ENCODE measurements around the gene PHKB.
"Not testable (repeated sequence)": the region's sequence is repeated elsewhere in the genome, so short reads cannot be mapped to it uniquely, and the experiment has no call there.

Gene PHKB

DNA sequence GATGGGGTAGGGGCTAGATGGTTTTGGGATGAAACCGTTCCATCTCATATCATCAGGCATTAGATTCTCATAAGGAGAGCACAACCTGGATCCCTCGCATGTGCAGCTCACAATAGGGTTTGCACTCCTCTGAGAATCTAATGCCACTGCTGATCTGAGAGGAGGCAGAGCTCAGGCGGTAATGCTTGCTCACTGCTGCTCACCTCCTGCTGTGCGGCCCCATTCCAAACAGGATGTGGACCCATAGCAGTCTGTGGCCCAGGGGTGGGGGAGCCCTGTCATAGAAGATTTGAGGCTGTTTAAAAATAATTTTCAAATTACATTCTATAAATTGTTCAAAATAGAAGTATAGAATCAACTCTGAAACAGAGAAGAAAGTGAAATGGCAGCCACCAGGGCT lies 50.8 kb downstream of the PHKB start:
- no peak for DNase-seq

GRCh38 chr16:47519037-47519436 lies 57.9 kb downstream of the PHKB start:
- no peak for DNase-seq

GRCh38 chr16:47519546-47519945 lies 58.4 kb downstream of the PHKB start:
- DNase-seq, result no peak

DNA sequence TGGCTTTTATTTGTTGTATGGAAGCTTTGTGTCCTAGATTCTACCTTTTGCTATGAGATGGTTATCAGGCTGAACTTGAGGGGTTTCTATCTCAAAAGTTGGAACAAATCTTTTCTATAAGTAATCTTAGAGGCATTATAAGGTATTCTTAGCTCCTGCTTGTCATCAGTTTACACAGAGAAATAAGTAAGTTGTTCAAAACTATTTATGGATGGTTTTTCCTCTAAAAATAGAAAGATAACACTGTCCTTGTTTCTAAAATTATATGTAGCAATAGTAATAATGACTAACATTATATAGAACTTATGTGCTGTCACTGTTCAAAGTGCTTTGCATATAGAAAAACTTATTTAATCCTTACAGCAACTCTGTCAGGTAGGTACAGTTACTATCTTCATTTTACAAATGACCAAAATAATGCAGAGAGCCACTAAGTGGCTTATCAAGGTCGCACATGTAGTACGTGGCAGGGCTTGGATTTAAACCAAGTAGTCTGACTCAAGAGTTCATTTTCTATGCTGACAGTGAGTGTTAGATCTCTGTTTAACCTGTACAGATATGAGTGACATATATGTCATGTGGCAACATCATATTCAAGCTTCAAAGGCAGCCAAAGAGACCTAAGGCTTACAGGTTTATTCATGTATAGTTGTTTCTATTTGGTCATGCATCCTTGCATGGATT lies 59.0 kb downstream of the PHKB start:
- no peak for DNase-seq

DNA sequence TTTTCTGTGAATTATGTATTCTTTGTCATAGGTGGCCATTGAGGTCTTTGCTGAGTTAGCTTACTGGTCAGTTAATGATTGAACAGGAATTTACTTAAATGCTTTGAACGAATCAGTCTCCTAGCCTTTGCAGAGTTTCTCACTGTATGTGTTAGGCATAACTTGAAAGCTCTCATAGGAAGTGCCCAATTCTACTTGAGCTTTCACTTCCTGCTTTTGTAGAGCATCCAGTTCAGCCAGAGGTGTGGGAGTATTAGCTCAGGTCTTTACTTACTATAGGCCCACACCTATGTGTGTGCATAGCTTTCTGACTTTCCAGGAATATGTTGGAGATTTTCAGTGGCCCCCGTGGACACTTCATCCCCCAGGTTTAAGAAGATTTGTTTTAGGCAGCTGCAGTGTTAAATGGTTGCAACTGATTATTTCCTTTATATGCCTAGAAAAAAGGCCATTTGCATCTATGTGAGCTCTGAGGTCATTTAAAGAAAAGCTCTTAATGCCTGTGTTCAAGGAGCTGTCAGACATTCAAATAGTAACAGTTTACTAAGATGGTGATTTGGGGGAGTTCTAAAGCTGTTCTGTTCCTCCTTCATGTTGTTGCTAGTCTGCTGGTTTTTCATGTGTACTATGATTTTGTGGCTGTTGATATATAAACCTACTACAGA lies 62.3 kb downstream of the PHKB start:
- DNase-seq, result peak; percentile 73

DNA sequence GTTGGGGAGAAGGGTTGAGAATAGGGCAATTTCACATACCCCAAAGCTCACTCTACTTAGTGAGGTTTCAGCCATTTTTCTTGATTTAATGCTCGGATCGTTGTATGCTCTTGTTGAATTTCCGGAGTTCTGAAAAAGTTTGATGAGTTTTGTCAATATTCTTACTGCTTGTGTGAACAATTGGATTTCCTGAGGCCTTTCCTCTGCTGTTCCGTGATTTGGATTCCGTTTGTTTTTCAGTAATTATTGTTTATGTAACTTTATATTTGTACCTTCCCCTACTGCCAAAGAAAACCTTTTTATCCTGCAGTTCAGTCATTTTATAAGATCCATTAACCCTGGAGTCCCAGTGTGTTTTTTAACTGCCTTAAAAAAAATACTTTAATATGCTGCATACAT lies 62.9 kb downstream of the PHKB start:
- DNase-seq, result no peak

DNA sequence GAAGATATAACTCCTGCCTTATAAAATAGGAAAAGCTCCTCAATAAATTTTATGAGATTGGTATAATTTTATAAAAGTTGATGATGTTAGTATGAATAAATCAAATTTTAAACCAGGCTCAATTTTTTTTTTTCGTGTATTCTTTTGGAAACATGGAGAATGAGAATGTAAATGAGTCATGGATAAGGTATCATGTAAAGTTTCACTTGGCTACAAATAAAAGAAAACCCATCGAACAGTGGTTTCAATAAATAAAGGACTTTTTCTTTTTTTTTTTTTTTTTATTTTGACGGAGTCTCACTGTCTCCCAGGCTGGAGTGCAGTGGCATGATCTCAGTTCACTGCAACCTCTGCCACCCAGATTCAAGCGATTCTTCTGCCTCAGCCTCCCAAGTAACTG lies 67.3 kb downstream of the PHKB start:
- DNase-seq, result no peak

GRCh38 chr16:47533744-47534292 lies 72.7 kb downstream of the PHKB start:
- DNase-seq, result no peak

- DNase-seq, result no peak
These were observed 77.3 kb downstream of the PHKB start for GRCh38 chr16:47538472-47538871.

- peak; percentile 18 for DNase-seq
These were observed 78.9 kb downstream of the PHKB start for GRCh38 chr16:47539707-47540670.

GRCh38 chr16:47541135-47541534 lies 80.0 kb downstream of the PHKB start:
- DNase-seq, result not testable (repeated sequence)

GRCh38 chr16:47544255-47544654 lies 83.1 kb downstream of the PHKB start:
- peak; percentile 24 for DNase-seq

- peak; percentile 18 for DNase-seq
These were observed 90.1 kb downstream of the PHKB start for GRCh38 chr16:47551185-47551584.

GRCh38 chr16:47551767-47552166 lies 90.6 kb downstream of the PHKB start:
- not testable (repeated sequence) for DNase-seq

GRCh38 chr16:47553853-47554564 lies 92.9 kb downstream of the PHKB start:
- DNase-seq, result no peak

DNA sequence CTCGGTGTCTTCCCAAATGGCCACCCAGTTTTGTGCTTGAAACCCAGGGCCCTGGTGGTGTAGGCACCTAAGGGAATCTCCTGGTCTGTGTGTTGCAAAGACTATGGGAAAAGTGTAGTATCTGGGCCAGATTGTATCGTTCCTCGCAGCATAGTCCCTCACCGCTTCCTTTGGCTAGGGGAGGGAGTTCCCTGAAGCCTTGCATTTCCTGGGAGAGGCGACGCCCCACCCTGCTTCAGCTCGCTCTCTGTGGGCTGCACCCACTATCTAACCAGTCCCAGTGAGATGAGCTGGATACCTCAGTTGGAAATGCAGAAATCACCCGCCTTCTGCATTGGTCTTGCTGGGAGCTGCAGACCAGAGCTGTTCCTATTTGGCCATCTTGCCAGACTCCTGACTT lies 93.5 kb downstream of the PHKB start:
- not testable (repeated sequence) for DNase-seq

DNA sequence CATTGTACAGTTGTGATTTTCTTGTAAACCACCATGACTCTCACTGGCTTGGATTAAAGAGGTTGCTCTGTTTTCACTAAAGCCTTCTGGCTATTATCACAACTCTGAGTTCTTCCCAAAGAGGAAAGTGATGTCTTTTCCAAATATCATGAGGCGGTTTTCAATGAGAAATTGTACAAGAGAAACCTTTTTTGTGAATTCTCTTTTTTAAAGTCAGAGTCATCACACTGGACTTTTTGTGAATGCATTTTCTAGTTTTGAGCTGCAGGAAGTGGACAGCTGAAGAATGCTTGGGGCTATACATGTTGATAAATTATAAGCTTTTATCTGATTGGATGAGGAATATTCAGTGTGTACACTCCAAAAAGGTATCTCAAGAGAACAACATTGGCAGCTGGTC lies 100.2 kb downstream of the PHKB start:
- DNase-seq, result no peak

GRCh38 chr16:47562366-47562765 lies 101.2 kb downstream of the PHKB start:
- DNase-seq, result peak; percentile 16

DNA sequence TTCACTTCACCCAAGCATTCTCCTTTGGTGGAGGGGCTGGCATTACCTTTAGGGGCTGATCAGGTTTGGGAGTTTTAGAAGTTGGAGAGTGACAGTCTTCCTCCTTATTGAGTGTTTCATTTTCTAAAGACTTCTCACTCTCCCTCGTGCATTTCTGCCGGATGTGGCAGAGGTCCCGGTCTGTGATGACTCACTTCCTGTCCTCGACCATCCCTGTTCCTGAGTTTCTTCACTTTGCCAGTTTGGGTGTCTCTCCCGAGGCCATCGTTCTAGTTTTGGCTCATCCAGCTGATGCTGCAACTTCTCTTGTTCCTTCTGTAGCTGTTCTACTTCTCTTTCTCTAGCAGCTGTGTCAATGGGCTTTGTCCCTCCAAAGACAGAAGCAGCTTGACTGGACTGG lies 104.3 kb downstream of the PHKB start:
- DNase-seq, result peak; percentile 98

GRCh38 chr16:47567321-47567720 lies 106.2 kb downstream of the PHKB start:
- peak; percentile 21 for DNase-seq

GRCh38 chr16:47568351-47568750 lies 107.2 kb downstream of the PHKB start:
- no peak for DNase-seq

GRCh38 chr16:47571049-47571448 lies 109.9 kb downstream of the PHKB start:
- no peak for DNase-seq

DNA sequence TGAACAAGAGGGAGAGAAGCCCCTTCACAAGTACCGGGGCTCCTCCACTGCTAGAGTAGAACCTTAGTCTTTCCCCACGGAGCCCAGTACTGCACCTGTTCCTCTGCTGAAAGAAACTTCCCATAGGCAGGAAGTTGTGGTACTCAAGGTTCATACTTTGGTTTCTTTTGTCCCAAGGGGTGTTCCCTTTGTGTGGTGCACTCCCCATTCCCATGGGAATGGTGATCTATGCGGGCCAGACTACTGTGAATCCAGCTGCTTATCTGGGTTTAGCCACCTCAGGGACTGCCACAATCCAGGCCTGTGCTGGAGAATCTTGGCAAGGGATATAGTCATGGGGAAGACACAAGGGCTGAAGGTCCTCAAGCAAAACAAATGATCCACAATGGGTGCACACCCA lies 110.6 kb downstream of the PHKB start:
- no peak for DNase-seq

Measured in MV-4-11 (cell line).